HepG2 (cell line): ENCODE measurements around the gene OVCA2. TPM values are rescaled to one million over a fixed set of nuclear protein-coding genes. Genes with fewer than 3 reads are reported as not detected.

Experiments
- ATAC-seq: fragments of 200-7000 bp; cut with Tn5 transposase; 3 replicates; pipeline ENCODE4 v1.9.1; 2020; ENCODE audit warnings: mild to moderate bottlenecking, moderate library complexity
- BruUV-seq: library from RNA; stranded (reverse); fragments of 400-500 nt; replicated peaks from 2 replicates; lab custom pipeline; 2021; lab: Mats Ljungman, UMichigan
- CTCF ChIA-PET: fragments of 300-600 bp; formaldehyde crosslinking; extraction: SDS; loops from one replicate; lab custom pipeline; 2021; ENCODE audit warnings: low total read pairs, inconsistent platforms, low intra/inter-chr PET ratio; lab: Yijun Ruan, JAX
- POLR2A ChIA-PET: fragments of 350-600 bp; sonication (Branson Sonifier 250); formaldehyde crosslinking; loops from one replicate; lab custom pipeline; 2020; ENCODE audit warnings: antibody characterized with exemption, inconsistent platforms; lab: Yijun Ruan, JAX
- DNase-seq: peaks from one replicate; pipeline ENCODE4 v3.0.0-alpha.2; 2015; ENCODE audit warnings: low spot score
- FAIRE-seq: peaks from 3 replicates; lab custom pipeline; 2011; peaks lifted over from hg19 to GRCh38; lab: Jason Lieb, UNC
- H2AFZ ChIP-seq: one replicate; pipeline ENCODE4 v1.6.1; 2011; ENCODE audit warnings: low read length, inconsistent platforms
- H3K27ac ChIP-seq: fragments of 300-600 bp; 3 replicates; pipeline ENCODE4 v1.8.0; 2011; ENCODE audit warnings: mixed run types, mild to moderate bottlenecking, mixed read lengths, low read length, inconsistent platforms; ENCODE audit not compliant: insufficient read depth; ENCODE audit errors: extremely low read length
- H3K27me3 ChIP-seq, 2 experiments: fragments of 200-600 bp in 1 of 2; 2 replicates in 1 of 2; 3 replicates in 1 of 2; pipeline versions ENCODE4 v1.6.0 to v1.8.0; 2011; ENCODE audit warnings: low read length in 2 of 2, mild to moderate bottlenecking in 2 of 2, moderate library complexity in 2 of 2, inconsistent platforms in 1 of 2; ENCODE audit not compliant: insufficient read depth in 2 of 2, control insufficient read depth in 1 of 2
- H3K36me3 ChIP-seq, 2 experiments: fragments of 200-600 bp in 1 of 2; replicated peaks in 1 of 2; 2 replicates in 1 of 2; 3 replicates in 1 of 2; pipeline versions ENCODE4 v1.5.1 to v1.8.0; 2011; ENCODE audit warnings: low read length in 2 of 2, inconsistent platforms in 1 of 2; ENCODE audit not compliant: insufficient read depth in 2 of 2, control insufficient read depth in 1 of 2
- H3K4me1 ChIP-seq: 2 replicates; pipeline ENCODE4 v1.5.1; 2012; ENCODE audit warnings: low read length, inconsistent platforms; ENCODE audit not compliant: insufficient read depth
- H3K4me2 ChIP-seq: 2 replicates; pipeline ENCODE4 v1.6.0; 2011; ENCODE audit warnings: low read depth, low read length, inconsistent platforms
- H3K4me3 ChIP-seq, 3 experiments: fragments of 200-600 bp in 1 of 3; sonication (generic), shearing (Covaris generic) in 1 of 3; replicated peaks in 1 of 3; 2 replicates each; pipeline ENCODE4 v1.5.1; 2011 to 2016; ENCODE audit warnings: low read length in 3 of 3, inconsistent platforms in 2 of 3, low read depth in 2 of 3, mild to moderate bottlenecking in 2 of 3, control low read depth in 1 of 3, mixed read lengths in 1 of 3; ENCODE audit not compliant: insufficient read depth in 1 of 3
- H3K79me2 ChIP-seq: one replicate; pipeline ENCODE4 v1.6.1; 2011; ENCODE audit warnings: low read length, inconsistent platforms; ENCODE audit not compliant: insufficient read depth
- H3K9ac ChIP-seq: 2 replicates; pipeline ENCODE4 v1.6.0; 2011; ENCODE audit warnings: mild to moderate bottlenecking, low read depth, low read length, inconsistent platforms; ENCODE audit not compliant: insufficient read depth
- H3K9me3 ChIP-seq: 2 replicates; pipeline ENCODE4 v1.5.1; 2012; ENCODE audit warnings: mild to moderate bottlenecking, low read length
- H4K20me1 ChIP-seq: 2 replicates; pipeline ENCODE4 v1.6.0; 2011; ENCODE audit warnings: inconsistent platforms, mild to moderate bottlenecking, low read length, moderate library complexity; ENCODE audit not compliant: insufficient read depth
- CAMTA2 ChIP-seq: sonication (generic); formaldehyde crosslinking; IDR thresholded peaks from 2 replicates; pipeline ENCODE4 v1.4.0; 2020; ENCODE audit warnings: mild to moderate bottlenecking, missing genetic modification reagents, borderline replicate concordance
- NR3C1 ChIP-seq: sonication (generic); formaldehyde crosslinking; IDR thresholded peaks from 2 replicates; pipeline ENCODE4 v1.4.0; 2020; ENCODE audit warnings: missing genetic modification reagents
- PHF8 ChIP-seq: sonication (generic); formaldehyde crosslinking; IDR thresholded peaks from 2 replicates; pipeline ENCODE4 v1.5.0; 2020; ENCODE audit warnings: missing genetic modification reagents
- TCF7 ChIP-seq: sonication (generic); IDR thresholded peaks from 2 replicates; pipeline ENCODE4 v1.6.1; 2016; ENCODE audit warnings: antibody characterized with exemption, low read depth
- ZNF431 ChIP-seq: sonication (generic); formaldehyde crosslinking; IDR thresholded peaks from 2 replicates; pipeline ENCODE4 v1.9.0; 2022; ENCODE audit warnings: missing genetic modification reagents, low read depth, mild to moderate bottlenecking, borderline replicate concordance
- WGBS: methylation state at CpG from one replicate; pipeline ENCODE4 v1.1.6; 2017; ENCODE audit warnings: low lambda C conversion rate; 5-methylcytosine and 5-hydroxymethylcytosine counted together
- in situ Hi-C: cut with HindIII; loops from 2 replicates; pipeline ENCODE4 v1.10.0; 2017; ENCODE audit warnings: low pct_unique_long_range_greater_than_20kb; ENCODE audit not compliant: extremely low pct_ligation_motif_present
- intact Hi-C: fragments of 100-400 bp; cut with micrococcal nuclease; formaldehyde crosslinking; loops from one replicate; pipeline ENCODE4 v1.10.0; 2022; ENCODE audit not compliant: unreplicated experiment
- polyA plus RNA-seq, 8 experiments: library from polyadenylated mRNA; depleted of rRNA in 3 of 8; stranded (reverse) in 7 of 8; unstranded in 1 of 8; fragments of >200 nt; fragmentation: Illumina TruSeq in 4 of 8; extraction: Trizol in 4 of 8; gene quantifications; 2 replicates each; pipeline versions ENCODE4 v1.2.1 to v1.2.3, GENCODE V29; 2011 to 2016; ENCODE audit warnings: low read depth in 4 of 8, missing spikeins in 1 of 8, mixed read lengths in 1 of 8; ENCODE audit not compliant: insufficient read depth in 1 of 8
- total RNA-seq, 5 experiments: library from RNA; depleted of rRNA; stranded (reverse); fragments of >200 nt; fragmentation: Illumina TruSeq; extraction: Trizol; gene quantifications; 2 replicates each; pipeline ENCODE4 v1.2.3, GENCODE V29; 2016; ENCODE audit warnings: low read depth in 1 of 5
- TF ChIP-seq, protein P1 (sequence below): sonication (generic); formaldehyde crosslinking; IDR thresholded peaks from 2 replicates; pipeline ENCODE4 v1.4.0; 2020; ENCODE audit warnings: missing genetic modification reagents
- TF ChIP-seq, protein P2 (sequence below): sonication (generic); formaldehyde crosslinking; conservative IDR thresholded peaks from 2 replicates; pipeline ENCODE4 v1.4.0; 2020; ENCODE audit warnings: missing genetic modification reagents
- TF ChIP-seq, protein P3 (sequence below): sonication (generic); formaldehyde crosslinking; IDR thresholded peaks from 2 replicates; pipeline ENCODE4 v1.4.0; 2020; ENCODE audit warnings: missing genetic modification reagents
- TF ChIP-seq, protein P4 (sequence below): sonication (generic); formaldehyde crosslinking; IDR thresholded peaks from 2 replicates; pipeline ENCODE4 v1.9.0; 2021; ENCODE audit warnings: mild to moderate bottlenecking, missing genetic modification reagents

The OVCA2 gene
- total and polyA plus RNA-seq, 2 of the 13 experiments (the other 11 are each of a cell fraction or from before 2014, with no cell fraction given): 23.7 to 28.2 TPM

DNA sequence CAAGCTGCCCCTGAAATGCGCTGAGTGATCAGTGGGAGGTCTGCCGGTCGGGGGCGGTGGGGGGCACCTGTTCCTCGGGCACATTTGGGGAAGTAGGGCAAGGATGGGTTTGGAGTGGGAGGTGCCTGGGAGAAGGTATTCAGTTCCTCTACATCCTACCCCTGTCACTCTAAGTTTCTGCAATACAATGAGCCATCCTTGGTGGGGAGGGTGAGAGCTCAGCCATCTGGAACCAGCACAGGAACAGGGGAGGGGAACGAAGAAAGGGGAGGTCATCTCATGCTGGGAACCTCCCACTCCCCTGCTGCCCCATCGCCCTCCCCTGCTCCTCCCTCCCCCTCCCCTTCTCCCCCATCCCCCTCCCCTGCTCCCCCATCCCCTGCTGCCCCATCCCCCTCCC is 7.7 kb upstream of the OVCA2 start:
- Histone ChIP-seq H2AFZ (no peak overlapping the region), H3K4me3 (no peak overlapping the region), H3K4me1 (peaks cover 18% of the 10 kb centered on the region), H3K9ac (no peak overlapping the region), H3K79me2 (peaks cover 6% of the 10 kb centered on the region), H3K36me3 (peaks cover 15 to 27% of the 10 kb centered on the region in 2 experiments; a peak in 4 of 5 replicates), H3K9me3 (no peaks in the 10 kb centered on the region), H4K20me1 (peaks cover 4% of the 10 kb centered on the region), H3K4me2 (no peak overlapping the region), H3K27me3 (no peaks in the 10 kb centered on the region), H3K27ac (no peak overlapping the region)
- FAIRE-seq (no peak), DNase-seq (no peak), ATAC-seq (no peak)
- POLR2A ChIA-PET: no interaction called here
- WGBS: 97% methylated on average over 7 of the region's 7 CpGs
- TF ChIP-seq PHF8 (CRISPR knock-in tag) (no peak), TCF7 (no peak), ZNF431 (no peak), NR3C1 (no peak), CAMTA2 (no peak)
- TF ChIP-seq, protein P1, sequence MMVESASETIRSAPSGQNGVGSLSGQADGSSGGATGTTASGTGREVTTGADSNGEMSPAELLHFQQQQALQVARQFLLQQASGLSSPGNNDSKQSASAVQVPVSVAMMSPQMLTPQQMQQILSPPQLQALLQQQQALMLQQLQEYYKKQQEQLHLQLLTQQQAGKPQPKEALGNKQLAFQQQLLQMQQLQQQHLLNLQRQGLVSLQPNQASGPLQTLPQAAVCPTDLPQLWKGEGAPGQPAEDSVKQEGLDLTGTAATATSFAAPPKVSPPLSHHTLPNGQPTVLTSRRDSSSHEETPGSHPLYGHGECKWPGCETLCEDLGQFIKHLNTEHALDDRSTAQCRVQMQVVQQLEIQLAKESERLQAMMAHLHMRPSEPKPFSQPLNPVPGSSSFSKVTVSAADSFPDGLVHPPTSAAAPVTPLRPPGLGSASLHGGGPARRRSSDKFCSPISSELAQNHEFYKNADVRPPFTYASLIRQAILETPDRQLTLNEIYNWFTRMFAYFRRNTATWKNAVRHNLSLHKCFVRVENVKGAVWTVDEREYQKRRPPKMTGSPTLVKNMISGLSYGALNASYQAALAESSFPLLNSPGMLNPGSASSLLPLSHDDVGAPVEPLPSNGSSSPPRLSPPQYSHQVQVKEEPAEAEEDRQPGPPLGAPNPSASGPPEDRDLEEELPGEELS (CRISPR knock-in tag): no peak
- TF ChIP-seq, protein P2, sequence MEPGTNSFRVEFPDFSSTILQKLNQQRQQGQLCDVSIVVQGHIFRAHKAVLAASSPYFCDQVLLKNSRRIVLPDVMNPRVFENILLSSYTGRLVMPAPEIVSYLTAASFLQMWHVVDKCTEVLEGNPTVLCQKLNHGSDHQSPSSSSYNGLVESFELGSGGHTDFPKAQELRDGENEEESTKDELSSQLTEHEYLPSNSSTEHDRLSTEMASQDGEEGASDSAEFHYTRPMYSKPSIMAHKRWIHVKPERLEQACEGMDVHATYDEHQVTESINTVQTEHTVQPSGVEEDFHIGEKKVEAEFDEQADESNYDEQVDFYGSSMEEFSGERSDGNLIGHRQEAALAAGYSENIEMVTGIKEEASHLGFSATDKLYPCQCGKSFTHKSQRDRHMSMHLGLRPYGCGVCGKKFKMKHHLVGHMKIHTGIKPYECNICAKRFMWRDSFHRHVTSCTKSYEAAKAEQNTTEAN (CRISPR knock-in tag): no peak
- TF ChIP-seq, protein P3, sequence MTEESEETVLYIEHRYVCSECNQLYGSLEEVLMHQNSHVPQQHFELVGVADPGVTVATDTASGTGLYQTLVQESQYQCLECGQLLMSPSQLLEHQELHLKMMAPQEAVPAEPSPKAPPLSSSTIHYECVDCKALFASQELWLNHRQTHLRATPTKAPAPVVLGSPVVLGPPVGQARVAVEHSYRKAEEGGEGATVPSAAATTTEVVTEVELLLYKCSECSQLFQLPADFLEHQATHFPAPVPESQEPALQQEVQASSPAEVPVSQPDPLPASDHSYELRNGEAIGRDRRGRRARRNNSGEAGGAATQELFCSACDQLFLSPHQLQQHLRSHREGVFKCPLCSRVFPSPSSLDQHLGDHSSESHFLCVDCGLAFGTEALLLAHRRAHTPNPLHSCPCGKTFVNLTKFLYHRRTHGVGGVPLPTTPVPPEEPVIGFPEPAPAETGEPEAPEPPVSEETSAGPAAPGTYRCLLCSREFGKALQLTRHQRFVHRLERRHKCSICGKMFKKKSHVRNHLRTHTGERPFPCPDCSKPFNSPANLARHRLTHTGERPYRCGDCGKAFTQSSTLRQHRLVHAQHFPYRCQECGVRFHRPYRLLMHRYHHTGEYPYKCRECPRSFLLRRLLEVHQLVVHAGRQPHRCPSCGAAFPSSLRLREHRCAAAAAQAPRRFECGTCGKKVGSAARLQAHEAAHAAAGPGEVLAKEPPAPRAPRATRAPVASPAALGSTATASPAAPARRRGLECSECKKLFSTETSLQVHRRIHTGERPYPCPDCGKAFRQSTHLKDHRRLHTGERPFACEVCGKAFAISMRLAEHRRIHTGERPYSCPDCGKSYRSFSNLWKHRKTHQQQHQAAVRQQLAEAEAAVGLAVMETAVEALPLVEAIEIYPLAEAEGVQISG (CRISPR knock-in tag): no peak
- TF ChIP-seq, protein P4, sequence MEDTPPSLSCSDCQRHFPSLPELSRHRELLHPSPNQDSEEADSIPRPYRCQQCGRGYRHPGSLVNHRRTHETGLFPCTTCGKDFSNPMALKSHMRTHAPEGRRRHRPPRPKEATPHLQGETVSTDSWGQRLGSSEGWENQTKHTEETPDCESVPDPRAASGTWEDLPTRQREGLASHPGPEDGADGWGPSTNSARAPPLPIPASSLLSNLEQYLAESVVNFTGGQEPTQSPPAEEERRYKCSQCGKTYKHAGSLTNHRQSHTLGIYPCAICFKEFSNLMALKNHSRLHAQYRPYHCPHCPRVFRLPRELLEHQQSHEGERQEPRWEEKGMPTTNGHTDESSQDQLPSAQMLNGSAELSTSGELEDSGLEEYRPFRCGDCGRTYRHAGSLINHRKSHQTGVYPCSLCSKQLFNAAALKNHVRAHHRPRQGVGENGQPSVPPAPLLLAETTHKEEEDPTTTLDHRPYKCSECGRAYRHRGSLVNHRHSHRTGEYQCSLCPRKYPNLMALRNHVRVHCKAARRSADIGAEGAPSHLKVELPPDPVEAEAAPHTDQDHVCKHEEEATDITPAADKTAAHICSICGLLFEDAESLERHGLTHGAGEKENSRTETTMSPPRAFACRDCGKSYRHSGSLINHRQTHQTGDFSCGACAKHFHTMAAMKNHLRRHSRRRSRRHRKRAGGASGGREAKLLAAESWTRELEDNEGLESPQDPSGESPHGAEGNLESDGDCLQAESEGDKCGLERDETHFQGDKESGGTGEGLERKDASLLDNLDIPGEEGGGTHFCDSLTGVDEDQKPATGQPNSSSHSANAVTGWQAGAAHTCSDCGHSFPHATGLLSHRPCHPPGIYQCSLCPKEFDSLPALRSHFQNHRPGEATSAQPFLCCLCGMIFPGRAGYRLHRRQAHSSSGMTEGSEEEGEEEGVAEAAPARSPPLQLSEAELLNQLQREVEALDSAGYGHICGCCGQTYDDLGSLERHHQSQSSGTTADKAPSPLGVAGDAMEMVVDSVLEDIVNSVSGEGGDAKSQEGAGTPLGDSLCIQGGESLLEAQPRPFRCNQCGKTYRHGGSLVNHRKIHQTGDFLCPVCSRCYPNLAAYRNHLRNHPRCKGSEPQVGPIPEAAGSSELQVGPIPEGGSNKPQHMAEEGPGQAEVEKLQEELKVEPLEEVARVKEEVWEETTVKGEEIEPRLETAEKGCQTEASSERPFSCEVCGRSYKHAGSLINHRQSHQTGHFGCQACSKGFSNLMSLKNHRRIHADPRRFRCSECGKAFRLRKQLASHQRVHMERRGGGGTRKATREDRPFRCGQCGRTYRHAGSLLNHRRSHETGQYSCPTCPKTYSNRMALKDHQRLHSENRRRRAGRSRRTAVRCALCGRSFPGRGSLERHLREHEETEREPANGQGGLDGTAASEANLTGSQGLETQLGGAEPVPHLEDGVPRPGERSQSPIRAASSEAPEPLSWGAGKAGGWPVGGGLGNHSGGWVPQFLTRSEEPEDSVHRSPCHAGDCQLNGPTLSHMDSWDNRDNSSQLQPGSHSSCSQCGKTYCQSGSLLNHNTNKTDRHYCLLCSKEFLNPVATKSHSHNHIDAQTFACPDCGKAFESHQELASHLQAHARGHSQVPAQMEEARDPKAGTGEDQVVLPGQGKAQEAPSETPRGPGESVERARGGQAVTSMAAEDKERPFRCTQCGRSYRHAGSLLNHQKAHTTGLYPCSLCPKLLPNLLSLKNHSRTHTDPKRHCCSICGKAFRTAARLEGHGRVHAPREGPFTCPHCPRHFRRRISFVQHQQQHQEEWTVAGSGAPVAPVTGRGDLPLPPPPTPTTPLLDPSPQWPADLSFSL (CRISPR knock-in tag): no peak
- no TSS peak for BruUV-seq
- in situ Hi-C loops: loop anchor here (25.0 kb wide), 1 partner anchor 322 kb away; the partner anchor contains the start of genes TLCD2 and WDR81
- intact Hi-C loops: no loop called here
- CTCF ChIA-PET: no interaction called here
